Measurements from ENCODE around the gene WNT8B. TPM values are rescaled to one million over a fixed set of nuclear protein-coding genes. Genes with fewer than 3 reads are reported as not detected.

The WNT8B gene
- total RNA-seq, 1 experiment from 2014 or later, result 0.14 TPM

- no peak for DNase-seq
- peaks cover 6% of the 10 kb centered on the region for H3K4me1 ChIP-seq
- Mint-ChIP-seq H3K4me1 (ENCODE audit: low read depth, unreplicated experiment) (peaks cover 7% of the 10 kb centered on the region), H3K27me3 (ENCODE audit: insufficient read depth, unreplicated experiment) (no peaks in the 10 kb centered on the region), H3K9me3 (ENCODE audit: unreplicated experiment) (no peaks in the 10 kb centered on the region), H3K4me3 (ENCODE audit: unreplicated experiment) (peak overlapping the region; percentile 98), H3K36me3 (ENCODE audit: insufficient read depth, unreplicated experiment) (peaks cover 28% of the 10 kb centered on the region), H3K27ac (ENCODE audit: unreplicated experiment) (peak overlapping the region; percentile 3)
- peak overlapping the region; percentile 53 for H3K4me3 ChIP-seq (ENCODE audit: low read depth, low read length)
- POLR2A ChIA-PET, result interaction anchor here (0.5 kb wide), 1 partner anchor 533 kb away, joined by 4 read pairs; no protein-coding TSS in a partner anchor
- peaks cover 5% of the 10 kb centered on the region for H3K36me3 ChIP-seq (ENCODE audit: control insufficient read depth, insufficient read depth, low read length)
- CTCF ChIA-PET, result interaction anchor here (1.7 kb wide), 1 partner anchor 7 kb away, joined by 6 read pairs; the partner anchor contains the start of gene HIF1AN
- no peaks in the 10 kb centered on the region for H3K27me3 ChIP-seq (replicated peaks; ENCODE audit: control insufficient read depth, insufficient read depth, low read length)
- no peaks in the 10 kb centered on the region for H3K9me3 ChIP-seq
- intact Hi-C loops (cut with micrococcal nuclease; ENCODE audit: unreplicated experiment), result no loop called here
- BruUV-seq (replicated peaks), result TSS peak; percentile 60
- TF ChIP-seq CTCF (IDR thresholded peaks at IDR 0.05; ENCODE audit: insufficient read depth in 1 of 2, low read depth in 1 of 2, low read length in 1 of 2, severe bottlenecking in 1 of 2, unreplicated experiment in 1 of 2), result no peak
Measured at GRCh38 chr10:100528123-100528886, 65.5 kb downstream of the WNT8B start.

GRCh38 chr10:100528921-100529474 lies 66.2 kb downstream of the WNT8B start:
- CTCF ChIA-PET, result interaction anchor here (1.2 kb wide), 1 partner anchor 10 kb away, joined by 8 read pairs; no protein-coding TSS in a partner anchor
- peak overlapping the region; percentile 97 for H3K27ac Mint-ChIP-seq (ENCODE audit: unreplicated experiment)

More at GRCh38 chr10:100528921-100529474, 66.2 kb downstream of the WNT8B start:
- intact Hi-C loops (cut with micrococcal nuclease; ENCODE audit: unreplicated experiment), result no loop called here
- no peaks in the 10 kb centered on the region for H3K9me3 Mint-ChIP-seq (ENCODE audit: unreplicated experiment)
- peak overlapping the region; percentile 98 for H3K4me3 Mint-ChIP-seq (ENCODE audit: unreplicated experiment)
- peaks cover 7% of the 10 kb centered on the region for H3K4me1 Mint-ChIP-seq (ENCODE audit: low read depth, unreplicated experiment)
- DNase-seq, result no peak
- TF ChIP-seq CTCF (IDR thresholded peaks at IDR 0.05; ENCODE audit: insufficient read depth in 1 of 2, low read depth in 1 of 2, low read length in 1 of 2, severe bottlenecking in 1 of 2, unreplicated experiment in 1 of 2), result no peak
- Histone ChIP-seq H3K27me3 (replicated peaks; ENCODE audit: control insufficient read depth, insufficient read depth, low read length) (no peaks in the 10 kb centered on the region), H3K4me1 (peaks cover 6% of the 10 kb centered on the region), H3K9me3 (no peaks in the 10 kb centered on the region), H3K4me3 (ENCODE audit: low read depth, low read length) (peak overlapping the region; percentile 53), H3K36me3 (ENCODE audit: control insufficient read depth, insufficient read depth, low read length) (peaks cover 5% of the 10 kb centered on the region)
- no TSS peak for BruUV-seq (replicated peaks)
- H3K36me3 Mint-ChIP-seq (ENCODE audit: insufficient read depth, unreplicated experiment), result peaks cover 23% of the 10 kb centered on the region
- POLR2A ChIA-PET, result no interaction called here
- no peaks in the 10 kb centered on the region for H3K27me3 Mint-ChIP-seq (ENCODE audit: insufficient read depth, unreplicated experiment)

Measured in Caco-2 (cell line).